ENCODE results near the gene TNFRSF1B.

The TNFRSF1B gene

GRCh38 chr1:12176298-12177118, 9.7 kb downstream of the TNFRSF1B start:
- no peak for DNase-seq (ENCODE audit: low read depth)

DNA sequence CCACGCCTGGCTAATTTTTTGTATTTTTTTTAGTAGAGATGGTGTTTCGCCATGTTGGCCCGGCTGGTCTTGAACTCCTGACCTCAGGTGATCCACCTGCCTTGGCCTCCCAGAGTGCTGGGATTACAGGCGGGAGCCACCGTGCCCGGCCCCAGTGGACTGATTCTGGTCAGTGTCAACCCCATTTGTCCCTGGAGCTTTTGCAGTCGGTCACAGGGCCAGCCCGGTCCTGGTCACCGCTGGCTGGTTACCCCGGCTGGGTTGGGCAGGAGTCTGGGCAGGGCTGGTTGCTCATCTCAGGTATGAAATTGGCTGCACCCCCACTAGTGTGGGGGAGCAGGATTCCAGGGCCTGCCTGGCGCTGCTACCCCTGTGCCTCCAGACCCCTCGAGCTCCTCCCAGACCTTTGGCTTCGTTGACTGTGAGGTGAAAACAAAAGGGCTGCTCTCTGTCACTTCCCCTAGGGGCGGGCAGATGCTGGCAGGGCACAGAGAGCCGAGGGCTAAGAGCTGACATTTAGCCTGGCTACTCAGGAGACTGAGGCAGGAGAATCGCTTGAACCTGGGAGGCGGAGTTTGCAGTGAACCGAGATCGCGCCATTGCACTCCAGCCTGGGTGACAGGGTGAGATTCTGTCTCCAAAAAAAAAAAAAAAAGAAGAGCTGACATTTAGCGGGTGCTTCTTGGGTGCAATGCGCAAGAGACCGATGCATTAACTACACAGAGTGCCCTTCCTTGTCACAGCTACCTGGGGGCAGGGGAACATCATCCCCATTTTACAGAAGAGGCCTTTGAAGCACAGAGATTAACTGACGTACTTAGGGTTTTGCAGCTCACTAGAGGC, 10.6 kb downstream of the TNFRSF1B start:
- DNase-seq (ENCODE audit: low read depth): no peak

DNA sequence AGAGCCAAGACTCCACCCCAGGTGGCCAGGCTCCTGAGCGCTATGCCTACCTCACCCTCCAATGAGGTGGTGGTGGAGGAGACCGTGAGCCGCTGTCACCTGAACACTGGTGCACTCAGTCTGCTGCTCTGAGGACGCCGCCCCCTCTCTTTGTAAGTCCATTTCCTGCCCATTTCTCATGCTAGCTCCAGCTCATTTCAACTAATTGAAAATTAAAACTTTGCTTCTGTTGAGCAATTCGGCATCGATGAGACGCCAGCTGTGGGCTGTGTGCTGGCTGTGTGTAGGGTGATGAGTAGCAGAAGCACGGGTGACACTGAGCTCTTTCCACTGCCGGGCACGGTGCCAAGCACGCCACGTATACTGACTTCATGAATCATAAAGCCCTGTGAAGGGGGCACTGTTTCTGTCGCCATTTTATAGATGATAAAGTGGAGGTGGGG, 11.2 kb downstream of the TNFRSF1B start:
- peak; percentile 70 for DNase-seq (ENCODE audit: low read depth)

DNA sequence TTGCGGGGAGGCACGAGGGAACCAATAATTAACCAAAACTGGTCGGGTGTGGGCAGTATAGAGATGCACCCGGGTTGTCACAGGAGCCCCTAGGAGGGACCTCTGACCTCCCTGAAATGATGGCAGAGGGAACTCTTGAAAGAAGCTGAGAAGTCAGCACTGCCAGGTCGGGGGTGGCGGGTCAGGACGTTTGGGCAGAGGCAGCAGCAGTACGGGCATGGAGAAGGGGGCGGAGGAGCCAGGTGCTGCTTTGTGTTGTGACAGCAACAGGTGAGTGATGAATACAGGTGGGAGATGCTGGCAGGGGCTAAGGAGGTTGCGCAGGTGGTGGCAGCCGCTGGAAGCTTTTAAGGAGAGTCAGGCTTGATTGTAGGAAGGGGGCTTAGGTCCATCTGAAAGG, 11.7 kb downstream of the TNFRSF1B start:
- DNase-seq (ENCODE audit: low read depth): no peak

- peak; percentile 47 for DNase-seq (ENCODE audit: low read depth)
These were observed 12.3 kb downstream of the TNFRSF1B start for GRCh38 chr1:12179111-12179519.

DNA sequence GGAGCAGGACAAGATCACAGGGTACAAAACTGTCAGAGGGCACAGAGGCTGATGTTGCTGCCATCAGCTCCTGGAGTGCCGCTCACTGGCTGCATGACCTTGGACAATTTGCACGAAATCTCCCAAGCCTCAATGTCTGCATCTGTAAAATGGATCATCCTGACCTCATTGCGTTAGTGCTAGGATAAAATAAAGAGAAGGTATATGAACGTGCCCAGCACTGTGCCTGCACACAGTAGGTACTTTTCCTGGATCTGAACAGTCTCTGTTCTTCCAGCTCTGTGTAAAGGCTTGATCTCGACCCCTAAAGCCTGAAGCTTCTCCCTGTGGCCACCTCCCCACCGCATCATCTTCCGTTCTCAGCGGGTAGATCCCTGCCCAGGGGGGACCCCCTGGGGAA, 12.9 kb downstream of the TNFRSF1B start:
- DNase-seq (ENCODE audit: low read depth): no peak

- no peak for DNase-seq (ENCODE audit: low read depth)
These were observed 13.5 kb downstream of the TNFRSF1B start for GRCh38 chr1:12180315-12180714.

DNA sequence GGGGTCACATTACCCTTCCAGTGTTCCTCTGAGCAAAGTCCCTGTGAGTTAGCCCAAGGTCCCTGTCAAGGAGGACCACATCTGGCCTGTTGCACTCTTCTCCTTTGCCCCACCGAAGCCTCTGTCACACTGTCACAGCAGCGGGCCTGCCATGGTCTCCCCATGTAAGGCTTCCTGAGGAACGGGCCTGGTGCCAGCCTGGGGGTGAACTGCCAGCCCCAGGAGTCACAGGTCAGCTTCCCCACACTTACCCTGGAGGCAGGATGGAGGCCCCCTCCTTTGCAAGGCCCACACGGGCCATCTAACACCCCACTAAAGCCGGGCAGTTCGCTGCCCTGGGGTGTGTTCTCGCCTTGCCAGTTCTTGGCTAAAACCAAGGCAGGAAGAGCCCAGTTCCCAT, 14.1 kb downstream of the TNFRSF1B start:
- no peak for DNase-seq (ENCODE audit: low read depth)

- DNase-seq (ENCODE audit: low read depth): no peak
These were observed 14.8 kb downstream of the TNFRSF1B start for GRCh38 chr1:12181568-12181967.

GRCh38 chr1:12182410-12182984, 15.7 kb downstream of the TNFRSF1B start:
- no peak for DNase-seq (ENCODE audit: low read depth)

DNA sequence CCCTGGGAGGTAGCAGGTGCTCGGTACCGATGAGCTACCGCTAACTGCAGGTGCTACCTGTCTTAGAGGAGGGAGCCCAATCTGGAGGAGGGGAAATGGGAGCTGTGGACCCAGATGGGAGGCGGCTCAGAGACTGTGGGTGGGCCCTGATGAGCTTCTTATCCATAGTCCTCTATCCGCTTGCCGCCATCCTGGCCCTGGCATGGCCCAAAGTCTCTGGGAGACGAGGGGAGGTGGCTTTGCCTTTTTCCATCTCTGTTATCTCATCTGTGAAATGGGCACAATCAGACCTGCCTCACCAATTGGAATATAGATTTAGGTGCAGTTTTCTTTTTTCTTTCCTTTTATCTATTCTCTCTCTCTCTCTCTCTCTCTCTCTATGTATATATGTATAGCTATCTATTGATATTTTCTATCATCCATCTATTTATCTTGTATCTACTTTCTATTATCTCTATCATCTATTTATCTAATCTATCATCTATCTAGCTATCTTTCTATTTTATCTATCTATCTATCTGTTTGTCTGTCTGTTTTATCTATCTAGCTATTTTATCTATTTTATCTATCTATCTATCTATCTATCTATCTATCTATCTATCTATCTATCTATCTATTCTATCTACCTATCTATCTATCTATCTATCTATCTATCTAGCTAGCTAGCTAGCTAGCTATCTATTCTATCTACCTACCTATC, 16.5 kb downstream of the TNFRSF1B start:
- no peak for DNase-seq (ENCODE audit: low read depth)

GRCh38 chr1:12184008-12184681, 17.4 kb downstream of the TNFRSF1B start:
- peak; percentile 30 for DNase-seq (ENCODE audit: low read depth)

DNA sequence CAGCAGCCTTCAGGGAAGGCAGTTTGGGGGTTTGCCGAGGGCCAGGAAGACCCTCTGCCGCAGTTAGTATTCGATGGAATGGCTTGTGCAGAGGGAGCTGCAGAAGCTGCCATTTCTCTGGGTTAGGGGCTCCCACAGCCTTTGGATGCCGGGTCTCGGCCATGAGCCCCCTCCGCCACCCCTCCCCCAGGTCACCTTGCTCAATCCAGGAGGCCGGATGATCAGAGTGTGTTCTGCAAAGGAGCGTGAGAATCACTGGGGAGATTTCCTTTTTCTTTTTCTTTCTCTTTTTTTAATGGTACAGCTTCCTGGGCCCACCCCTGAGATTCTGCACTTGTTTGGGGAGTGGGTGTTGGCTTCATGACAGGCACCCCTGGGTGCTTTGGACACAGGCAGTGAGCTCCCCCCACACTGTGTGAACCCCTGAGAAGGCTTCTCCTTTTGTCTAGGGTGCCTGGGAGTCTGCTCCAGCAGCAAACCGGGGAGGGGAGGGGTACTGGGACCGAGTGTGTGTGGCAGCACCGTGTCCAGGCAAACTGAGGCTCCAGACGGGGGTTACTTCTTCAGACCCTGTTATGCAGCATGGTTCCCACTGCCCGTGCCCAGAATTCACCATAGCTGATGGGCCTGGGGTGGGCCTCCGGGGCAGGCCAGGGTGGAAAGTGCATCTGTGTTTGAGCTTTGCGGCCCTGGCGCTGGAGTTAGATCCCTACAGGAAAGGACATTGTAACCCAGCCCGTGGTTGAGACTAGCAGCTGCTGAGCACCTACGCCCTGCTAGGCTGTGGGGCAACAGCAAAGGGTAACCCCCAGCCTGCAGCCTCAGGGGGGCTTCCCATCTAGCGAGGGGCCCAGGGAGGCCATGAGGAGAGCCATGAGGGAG, 18.5 kb downstream of the TNFRSF1B start:
- no peak for DNase-seq (ENCODE audit: low read depth)

GRCh38 chr1:12185918-12186678, 19.3 kb downstream of the TNFRSF1B start:
- no peak for DNase-seq (ENCODE audit: low read depth)

GRCh38 chr1:12186679-12186985, 19.8 kb downstream of the TNFRSF1B start:
- no peak for DNase-seq (ENCODE audit: low read depth)

- no peak for DNase-seq (ENCODE audit: low read depth)
These were observed 21.3 kb downstream of the TNFRSF1B start for GRCh38 chr1:12188115-12188514.

- no peak for DNase-seq (ENCODE audit: low read depth)
These were observed 22.0 kb downstream of the TNFRSF1B start for GRCh38 chr1:12188657-12189327.

DNA sequence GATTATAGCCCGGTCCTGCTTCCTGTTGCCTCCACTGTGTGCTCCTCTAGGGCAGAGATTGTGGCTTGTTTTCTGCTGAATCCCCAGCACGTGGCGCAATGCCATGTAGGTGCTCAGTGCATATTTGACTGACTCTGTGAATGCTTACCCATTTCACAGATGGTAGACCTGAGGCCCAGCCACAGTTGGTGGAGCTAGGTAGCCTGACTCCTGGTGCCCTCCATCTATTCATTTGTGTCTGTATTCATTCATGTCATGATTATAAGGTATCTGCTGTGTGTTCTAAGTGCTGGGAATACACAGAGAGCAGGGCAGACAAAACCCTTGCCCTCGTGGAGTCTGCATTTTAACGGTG, 22.5 kb downstream of the TNFRSF1B start:
- DNase-seq (ENCODE audit: low read depth): no peak

DNA sequence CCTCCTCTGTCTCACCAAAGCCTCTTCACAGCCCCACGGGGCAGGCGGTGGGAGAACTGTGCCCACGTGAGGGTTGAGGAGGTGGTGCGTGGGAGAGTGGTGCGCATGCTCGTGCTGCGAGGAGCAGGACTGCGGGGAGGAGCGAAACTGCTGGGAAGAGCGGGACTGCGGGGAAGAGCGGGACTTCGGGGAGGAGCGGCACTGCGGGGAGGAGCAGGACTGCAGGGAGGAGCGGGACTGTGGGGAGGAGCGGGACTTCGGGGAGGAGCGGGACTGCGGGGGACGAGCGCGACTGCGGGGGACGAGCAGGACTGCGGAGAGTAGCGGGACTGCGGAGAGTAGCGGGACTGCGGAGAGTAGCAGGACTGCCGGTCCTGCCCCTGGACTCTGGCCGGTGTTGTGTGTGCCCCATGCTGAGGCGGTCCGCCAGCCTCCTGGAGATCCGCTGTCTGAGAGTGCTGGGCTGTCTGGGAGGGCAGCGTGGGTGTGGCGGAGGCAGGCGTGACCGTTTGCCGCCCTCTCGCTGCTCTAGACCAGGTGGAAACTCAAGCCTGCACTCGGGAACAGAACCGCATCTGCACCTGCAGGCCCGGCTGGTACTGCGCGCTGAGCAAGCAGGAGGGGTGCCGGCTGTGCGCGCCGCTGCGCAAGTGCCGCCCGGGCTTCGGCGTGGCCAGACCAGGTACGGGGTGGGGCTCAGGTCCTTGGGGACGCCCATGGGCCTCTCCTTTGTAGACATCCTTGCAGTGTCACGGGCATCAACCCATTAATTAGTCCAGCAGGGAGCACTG, 24.6 kb downstream of the TNFRSF1B start:
- no peak for DNase-seq (ENCODE audit: low read depth)

Data from non-pigmented ciliary epithelial cell (primary cell).